Hepatocyte (in vitro differentiated cells): ENCODE results near the gene VPS13D. TPM values are rescaled to one million over a fixed set of nuclear protein-coding genes. Genes with fewer than 3 reads are reported as not detected.

ENCODE experiments used
- DNase-seq: peaks from one replicate; pipeline ENCODE4 v3.0.0-alpha.2; 2016; ENCODE audit warnings: low spot score
- H2AFZ ChIP-seq: fragments of 200-600 bp; sonication (generic); 2 replicates; pipeline ENCODE4 v1.6.0; 2016; ENCODE audit warnings: antibody characterized with exemption, mild to moderate bottlenecking
- H3K27ac ChIP-seq: fragments of 200-600 bp; sonication (generic); 2 replicates; pipeline ENCODE4 v1.5.1; 2016; ENCODE audit warnings: mild to moderate bottlenecking
- H3K27me3 ChIP-seq: fragments of 200-600 bp; sonication (generic); 2 replicates; pipeline ENCODE4 v1.6.1; 2016
- H3K36me3 ChIP-seq: fragments of 200-600 bp; sonication (generic); replicated peaks from 2 replicates; pipeline ENCODE4 v1.5.1; 2016; ENCODE audit warnings: low read depth; ENCODE audit not compliant: insufficient read depth
- H3K4me1 ChIP-seq: fragments of 200-600 bp; sonication (generic); 2 replicates; pipeline ENCODE4 v1.5.1; 2016; ENCODE audit warnings: mild to moderate bottlenecking, moderate library complexity; ENCODE audit not compliant: insufficient read depth
- H3K4me2 ChIP-seq: fragments of 200-600 bp; sonication (generic); 2 replicates; pipeline ENCODE4 v1.6.0; 2016
- H3K4me3 ChIP-seq: fragments of 200-600 bp; sonication (generic); 2 replicates; pipeline ENCODE4 v1.5.1; 2016; ENCODE audit warnings: mild to moderate bottlenecking
- H3K79me2 ChIP-seq: fragments of 200-600 bp; sonication (generic); 2 replicates; pipeline ENCODE4 v1.6.0; 2017; ENCODE audit warnings: mild to moderate bottlenecking
- H3K9me2 ChIP-seq: fragments of 200-600 bp; sonication (generic); replicated peaks from 2 replicates; pipeline ENCODE4 v1.6.0; 2017; ENCODE audit warnings: mild to moderate bottlenecking; ENCODE audit not compliant: insufficient read depth
- H3K9me3 ChIP-seq: fragments of 200-600 bp; sonication (generic); 2 replicates; pipeline ENCODE4 v1.5.1; 2016; ENCODE audit warnings: low read depth, mild to moderate bottlenecking
- H4K20me1 ChIP-seq: fragments of 200-600 bp; sonication (generic); 2 replicates; pipeline ENCODE4 v1.6.0; 2016; ENCODE audit warnings: mild to moderate bottlenecking; ENCODE audit not compliant: insufficient read depth, poor library complexity, severe bottlenecking
- CTCF ChIP-seq: fragments of 200-600 bp; sonication (generic); IDR thresholded peaks from 2 replicates; pipeline ENCODE4 v1.5.1; 2016; ENCODE audit warnings: antibody characterized with exemption, mild to moderate bottlenecking; ENCODE audit not compliant: poor library complexity
- EZH2 ChIP-seq: fragments of 200-600 bp; sonication (generic); IDR thresholded peaks from 2 replicates; pipeline ENCODE4 v1.6.1; 2016; ENCODE audit warnings: antibody characterized with exemption, mild to moderate bottlenecking, borderline replicate concordance
- EZH2phosphoT487 ChIP-seq: fragments of 200-600 bp; sonication (generic); IDR thresholded peaks from one replicate; pipeline ENCODE4 v1.6.1; 2018; ENCODE audit warnings: antibody characterized with exemption, mild to moderate bottlenecking, low read depth, moderate library complexity; ENCODE audit not compliant: unreplicated experiment, severe bottlenecking
- WGBS: methylation state at CpG from one replicate; pipeline ENCODE4 v1.1.6; 2016; ENCODE audit warnings: low lambda C conversion rate; ENCODE audit errors: missing lambda C conversion rate; 5-methylcytosine and 5-hydroxymethylcytosine counted together
- polyA plus RNA-seq: library from polyadenylated mRNA; unstranded; fragments of >200 nt; fragmentation: Nextera tagmentation; extraction: Ambion mirVana; gene quantifications from 2 replicates; pipeline ENCODE4 v1.2.1, GENCODE V29; 2016
- total RNA-seq: library from RNA; depleted of rRNA; stranded (reverse); fragments of >200 nt; gene quantifications from 2 replicates; pipeline ENCODE4 v1.2.3, GENCODE V29; 2014

Gene VPS13D
- total and polyA plus RNA-seq, 2 experiments from 2014 or later, result 7.3 to 32.2 TPM

- H4K20me1 ChIP-seq, result no peaks in the 10 kb centered on the region
- no peak overlapping the region for H3K4me3 ChIP-seq
- H3K9me3 ChIP-seq, result no peaks in the 10 kb centered on the region
- H3K4me2 ChIP-seq, result peak overlapping the region; percentile 8
- H2AFZ ChIP-seq, result no peak overlapping the region
- H3K27ac ChIP-seq, result peak overlapping the region; percentile 89
- H3K9me2 ChIP-seq, result no peaks in the 10 kb centered on the region
- H3K27me3 ChIP-seq, result no peaks in the 10 kb centered on the region
- no peaks in the 10 kb centered on the region for H3K79me2 ChIP-seq
- 81% methylated on average over 2 of the region's 2 CpGs for WGBS
- no peaks in the 10 kb centered on the region for H3K36me3 ChIP-seq
- H3K4me1 ChIP-seq, result peaks cover 61% of the 10 kb centered on the region
- no peak for TF ChIP-seq EZH2
- DNase-seq, result no peak
Measured at GRCh38 chr1:12472156-12472797, 242.4 kb downstream of the VPS13D start.

GRCh38 chr1:12472798-12473551 lies 243.1 kb downstream of the VPS13D start:
- peak overlapping the region; percentile 8 for H3K4me2 ChIP-seq
- peak overlapping the region; percentile 89 for H3K27ac ChIP-seq

GRCh38 chr1:12473596-12474362 lies 243.9 kb downstream of the VPS13D start:
- Histone ChIP-seq H3K4me3 (no peak overlapping the region), H3K4me2 (peak overlapping the region; percentile 8), H2AFZ (no peak overlapping the region), H3K9me3 (no peaks in the 10 kb centered on the region), H3K4me1 (peaks cover 71% of the 10 kb centered on the region), H3K79me2 (no peaks in the 10 kb centered on the region), H3K27me3 (no peaks in the 10 kb centered on the region), H4K20me1 (no peaks in the 10 kb centered on the region), H3K36me3 (no peaks in the 10 kb centered on the region), H3K27ac (peak overlapping the region; percentile 89), H3K9me2 (no peaks in the 10 kb centered on the region)
- DNase-seq, result no peak
- WGBS, result 57% methylated on average over 11 of the region's 11 CpGs
- no peak for TF ChIP-seq EZH2
- TF ChIP-seq CTCF, result no peak
- no peak for TF ChIP-seq EZH2phosphoT487

More at GRCh38 chr1:12472798-12473551, 243.1 kb downstream of the VPS13D start:
- Histone ChIP-seq H3K36me3 (no peaks in the 10 kb centered on the region), H3K79me2 (no peaks in the 10 kb centered on the region), H4K20me1 (no peaks in the 10 kb centered on the region), H3K4me1 (peaks cover 67% of the 10 kb centered on the region), H3K9me3 (no peaks in the 10 kb centered on the region), H2AFZ (no peak overlapping the region), H3K9me2 (no peaks in the 10 kb centered on the region), H3K27me3 (no peaks in the 10 kb centered on the region), H3K4me3 (no peak overlapping the region)
- peak; percentile 65 for DNase-seq
- 60% methylated on average over 12 of the region's 12 CpGs for WGBS
- no peak for TF ChIP-seq EZH2
- no peak for TF ChIP-seq CTCF
- no peak for TF ChIP-seq EZH2phosphoT487

GRCh38 chr1:12475101-12475500 lies 245.3 kb downstream of the VPS13D start:
- DNase-seq, result no peak
- Histone ChIP-seq H3K36me3 (no peaks in the 10 kb centered on the region), H3K27ac (peak overlapping the region; percentile 89), H3K27me3 (no peaks in the 10 kb centered on the region), H3K9me2 (no peaks in the 10 kb centered on the region), H3K4me1 (peaks cover 71% of the 10 kb centered on the region), H4K20me1 (no peaks in the 10 kb centered on the region), H3K9me3 (no peaks in the 10 kb centered on the region), H3K4me2 (no peak overlapping the region), H3K79me2 (no peaks in the 10 kb centered on the region), H2AFZ (no peak overlapping the region), H3K4me3 (no peak overlapping the region)
- WGBS, result 70% methylated on average over 1 of the region's 1 CpG
- TF ChIP-seq EZH2phosphoT487, result no peak
- TF ChIP-seq EZH2, result no peak
- no peak for TF ChIP-seq CTCF
